Breast epithelium (tissue), 4 donors: ENCODE data around the gene TBC1D28. TPM values are rescaled to one million over a fixed set of nuclear protein-coding genes. Genes with fewer than 3 reads are reported as not detected.
"Not testable (repeated sequence)": the region's sequence is repeated elsewhere in the genome, so short reads cannot be mapped to it uniquely, and the experiment has no call there.

ENCODE experiments used
- DNase-seq, 2 donors: peaks; one replicate each; pipeline ENCODE4 v3.0.0-alpha.2; 2019; ENCODE audit warnings: low spot score in 2 of 2
- H3K27ac ChIP-seq, 2 donors: fragments of 200-600 bp; sonication (generic) in 1 of 2; one replicate each; pipeline ENCODE4 v1.5.1; 2016 to 2019; ENCODE audit warnings: mild to moderate bottlenecking in 1 of 2
- H3K27me3 ChIP-seq, 2 donors: fragments of 200-600 bp; sonication (generic) in 1 of 2; one replicate each; pipeline versions ENCODE4 v1.5.1 to v1.6.0; 2017 to 2019; ENCODE audit warnings: control low read depth in 1 of 2, mild to moderate bottlenecking in 1 of 2
- H3K36me3 ChIP-seq: fragments of 200-600 bp; one replicate; pipeline ENCODE4 v1.5.1; 2019
- H3K4me1 ChIP-seq, 2 donors: fragments of 200-600 bp; sonication (generic); one replicate each; pipeline ENCODE4 v1.5.1; 2016 to 2019; ENCODE audit warnings: control low read depth in 1 of 2
- H3K4me3 ChIP-seq, 3 donors: fragments of 200-600 bp; sonication (generic); 1 replicate in 2 of 3; 2 replicates in 1 of 3; pipeline ENCODE4 v1.5.1; 2016 to 2019; ENCODE audit warnings: mild to moderate bottlenecking in 3 of 3, moderate library complexity in 2 of 3
- H3K9me3 ChIP-seq, 2 donors: fragments of 200-600 bp; sonication (generic) in 1 of 2; one replicate each; pipeline ENCODE4 v1.5.1; 2016 to 2019; ENCODE audit warnings: control low read depth in 1 of 2
- CTCF ChIP-seq, 3 donors: fragments of 450-650 bp; IDR thresholded peaks; one replicate each; pipeline ENCODE4 v1.5.1; 2016 to 2017; ENCODE audit warnings: antibody characterized with exemption in 3 of 3, mild to moderate bottlenecking in 3 of 3, moderate library complexity in 3 of 3
- POLR2A ChIP-seq: fragments of 450-650 bp; IDR thresholded peaks from one replicate; pipeline ENCODE4 v1.6.1; 2016; ENCODE audit warnings: antibody characterized with exemption, mild to moderate bottlenecking, moderate library complexity
- POLR2AphosphoS5 ChIP-seq, 3 donors: sonication (generic); formaldehyde crosslinking; IDR thresholded peaks; one replicate each; pipeline ENCODE4 v1.6.1; 2017; ENCODE audit warnings: antibody characterized with exemption in 3 of 3
- intact Hi-C: fragments of 100-400 bp; cut with DNase I; formaldehyde crosslinking; loops from one replicate; pipeline ENCODE4 v1.15.1; 2023; ENCODE audit warnings: low total_unique reads
- total RNA-seq, 3 donors: library from RNA; depleted of rRNA; stranded (reverse); fragments of >200 nt; gene quantifications; one replicate each; pipeline ENCODE4 v1.1.0, GENCODE V29; 2016

The TBC1D28 gene
- total RNA-seq, 3 donors from 2014 or later = not detected

GRCh38 chr17:18638357-18638756, 5.8 kb downstream of the TBC1D28 start:
- H3K9me3 ChIP-seq, intact Hi-C loops, DNase-seq, H3K36me3 ChIP-seq, H3K4me1 ChIP-seq, H3K27me3 ChIP-seq, H3K4me3 ChIP-seq, H3K27ac ChIP-seq: not testable (repeated sequence)

- H3K27ac ChIP-seq, H3K9me3 ChIP-seq, H3K4me3 ChIP-seq, DNase-seq, H3K36me3 ChIP-seq, H3K4me1 ChIP-seq, intact Hi-C loops: not testable (repeated sequence)
- H3K27me3 ChIP-seq = peaks cover 0 to 11% of the 10 kb centered on the region in 2 donors
These were observed 8.0 kb downstream of the TBC1D28 start for GRCh38 chr17:18636237-18636636.

- H3K4me1 ChIP-seq, H3K4me3 ChIP-seq, H3K9me3 ChIP-seq, DNase-seq, intact Hi-C loops, H3K36me3 ChIP-seq, H3K27ac ChIP-seq: not testable (repeated sequence)
- peaks cover 0 to 11% of the 10 kb centered on the region in 2 donors for H3K27me3 ChIP-seq
These were observed 8.4 kb downstream of the TBC1D28 start for GRCh38 chr17:18635773-18636172.

- H3K36me3 ChIP-seq, DNase-seq, H3K9me3 ChIP-seq, H3K4me1 ChIP-seq, intact Hi-C loops, H3K27ac ChIP-seq: not testable (repeated sequence)
- peaks cover 0 to 11% of the 10 kb centered on the region in 2 donors for H3K27me3 ChIP-seq
- peak overlapping the region in 1 of 3 donors; percentile 50 for H3K4me3 ChIP-seq
These were observed 9.5 kb downstream of the TBC1D28 start for GRCh38 chr17:18634550-18635263.

GRCh38 chr17:18626152-18626870, 17.9 kb downstream of the TBC1D28 start:
- Histone ChIP-seq H3K27ac (no peak overlapping the region), H3K4me1 (no peaks in the 10 kb centered on the region), H3K27me3 (no peaks in the 10 kb centered on the region), H3K4me3 (peak overlapping the region in 1 of 3 donors; percentile 67), H3K36me3 (no peaks in the 10 kb centered on the region), H3K9me3 (no peaks in the 10 kb centered on the region)
- intact Hi-C loops = no loop called here
- TF ChIP-seq CTCF (IDR thresholded peaks at IDR 0.05) (no peak), POLR2A (no peak), POLR2AphosphoS5 (IDR thresholded peaks at IDR 0.05) (no peak)
- no peak for DNase-seq

- H3K9me3 ChIP-seq = not testable (repeated sequence)
- DNase-seq = peak; percentile 83 to 86
These were observed 18.6 kb downstream of the TBC1D28 start for GRCh38 chr17:18625509-18626104.

GRCh38 chr17:18624862-18625501, 19.2 kb downstream of the TBC1D28 start:
- Histone ChIP-seq H3K27ac (peak overlapping the region; percentile 33 to 83), H3K4me3 (peak overlapping the region; percentile 38 to 67 (median 46))
- H3K27me3 ChIP-seq, intact Hi-C loops, H3K9me3 ChIP-seq, H3K4me1 ChIP-seq, H3K36me3 ChIP-seq, DNase-seq: not testable (repeated sequence)

More at GRCh38 chr17:18625509-18626104, 18.6 kb downstream of the TBC1D28 start:
- TF ChIP-seq POLR2A (peak; percentile 18), CTCF (IDR thresholded peaks at IDR 0.05) (peak; percentile 91 to 99 (median 97))
- peak overlapping the region; percentile 33 to 83 for H3K27ac ChIP-seq
- intact Hi-C loops, H3K4me1 ChIP-seq, H3K27me3 ChIP-seq, H3K36me3 ChIP-seq: not testable (repeated sequence)
- peak overlapping the region; percentile 38 to 67 (median 46) for H3K4me3 ChIP-seq

- H3K27me3 ChIP-seq, H3K4me3 ChIP-seq, H3K4me1 ChIP-seq, H3K36me3 ChIP-seq, intact Hi-C loops, H3K27ac ChIP-seq, DNase-seq, H3K9me3 ChIP-seq: not testable (repeated sequence)
These were observed 26.6 kb downstream of the TBC1D28 start for GRCh38 chr17:18617613-18618012.

GRCh38 chr17:18613016-18613415, 31.2 kb downstream of the TBC1D28 start:
- H3K4me1 ChIP-seq, intact Hi-C loops, H3K27ac ChIP-seq, H3K9me3 ChIP-seq, H3K36me3 ChIP-seq, H3K27me3 ChIP-seq, DNase-seq, H3K4me3 ChIP-seq: not testable (repeated sequence)

- H3K9me3 ChIP-seq, H3K36me3 ChIP-seq, H3K27ac ChIP-seq, intact Hi-C loops, DNase-seq, H3K4me1 ChIP-seq, H3K27me3 ChIP-seq, H3K4me3 ChIP-seq: not testable (repeated sequence)
These were observed 51.1 kb downstream of the TBC1D28 start for GRCh38 chr17:18593138-18593537.
